Fibroblast of skin of right biceps (primary cell): ENCODE results near the gene KCNQ5.
"Not testable (repeated sequence)": the region's sequence is repeated elsewhere in the genome, so short reads cannot be mapped to it uniquely, and the experiment has no call there.

ENCODE experiments used
- DNase-seq: peaks from one replicate; pipeline ENCODE4 v3.0.0-alpha.2; 2013

The KCNQ5 gene

DNA sequence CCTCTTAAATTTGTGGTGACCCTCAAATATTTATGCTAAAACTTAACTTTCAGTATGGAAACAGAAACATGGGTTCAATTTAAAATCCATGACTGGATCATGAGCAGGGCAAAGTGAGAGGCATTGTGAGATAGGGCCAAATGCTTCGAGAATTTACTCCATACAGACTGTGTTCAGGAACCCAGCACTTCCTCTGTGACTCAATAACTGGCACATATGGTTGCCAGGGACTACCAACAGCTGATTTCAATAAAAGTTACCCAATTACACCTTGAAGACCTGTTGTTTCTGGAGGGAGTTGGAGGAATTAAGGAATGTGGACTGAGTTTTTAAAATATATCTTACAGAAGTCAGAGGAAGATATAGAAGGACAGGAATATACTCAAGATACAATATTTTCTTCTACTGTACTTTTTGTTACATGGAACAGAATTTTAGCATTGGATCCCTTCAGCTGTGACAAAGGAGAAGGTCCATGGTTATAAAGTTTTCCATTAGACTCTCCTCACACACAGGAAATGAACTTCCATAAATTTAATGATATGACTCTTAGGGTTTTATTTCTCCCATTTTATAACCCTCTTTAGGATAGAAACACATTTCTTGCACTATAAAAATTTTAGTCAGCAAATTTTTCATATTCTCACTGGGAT is 344.9 kb downstream of the KCNQ5 start:
- peak; percentile 60 for DNase-seq

DNA sequence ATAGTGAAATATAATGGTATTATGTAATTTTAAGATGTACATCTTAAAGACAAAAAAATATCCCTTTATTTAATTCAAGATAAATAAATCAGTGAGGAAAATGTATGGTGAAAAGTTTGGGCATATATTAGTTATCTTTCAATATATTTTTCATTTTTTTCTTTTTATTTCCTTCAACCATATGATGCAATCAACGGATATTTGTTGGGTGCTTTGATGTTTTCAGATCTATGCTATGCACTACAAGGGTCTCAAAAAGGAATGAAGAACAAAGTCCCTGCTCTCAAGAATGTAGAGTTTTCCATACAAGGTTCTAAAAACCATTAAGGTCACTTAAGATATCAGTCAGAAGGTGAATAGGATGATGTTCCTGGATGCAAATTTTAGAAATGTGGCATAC is 345.5 kb downstream of the KCNQ5 start:
- DNase-seq, result no peak

DNA sequence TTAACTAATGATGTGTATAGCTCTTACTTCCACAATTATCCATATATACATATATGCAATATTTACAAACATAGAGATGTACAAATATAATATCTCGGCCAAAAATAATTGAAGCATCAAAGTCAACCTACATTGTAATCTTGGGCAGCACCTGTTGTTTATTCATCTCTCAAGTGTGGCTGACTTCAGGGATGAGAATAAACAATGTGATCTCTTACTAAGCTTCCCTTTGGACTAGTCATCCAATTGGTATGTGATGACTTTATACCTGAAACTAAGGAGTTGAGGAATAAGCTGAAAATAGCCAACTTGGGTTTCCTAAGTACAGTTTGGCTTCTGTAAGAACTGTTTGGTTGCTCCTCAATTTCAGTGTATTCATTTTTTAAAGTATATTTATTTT is 346.8 kb downstream of the KCNQ5 start:
- DNase-seq, result peak; percentile 40

DNA sequence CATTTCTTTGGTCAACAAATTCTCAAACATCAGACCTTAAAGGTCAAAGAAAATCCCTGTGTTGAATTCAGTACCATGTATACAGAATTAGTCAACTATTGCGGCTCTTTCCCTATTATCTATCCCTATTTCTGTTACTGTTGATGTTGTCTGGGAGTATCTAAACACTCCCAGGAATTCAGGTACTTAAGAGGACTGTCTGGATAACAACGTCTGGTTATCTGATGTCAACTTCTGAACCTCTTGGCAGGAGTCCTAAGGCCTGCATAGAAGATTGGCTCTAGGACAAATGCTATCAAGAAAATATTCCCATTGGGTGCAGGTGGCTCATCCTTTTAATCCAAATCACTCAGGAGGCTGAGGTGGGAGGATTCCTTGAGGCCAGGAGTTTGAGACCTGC is 347.8 kb downstream of the KCNQ5 start:
- no peak for DNase-seq

DNA sequence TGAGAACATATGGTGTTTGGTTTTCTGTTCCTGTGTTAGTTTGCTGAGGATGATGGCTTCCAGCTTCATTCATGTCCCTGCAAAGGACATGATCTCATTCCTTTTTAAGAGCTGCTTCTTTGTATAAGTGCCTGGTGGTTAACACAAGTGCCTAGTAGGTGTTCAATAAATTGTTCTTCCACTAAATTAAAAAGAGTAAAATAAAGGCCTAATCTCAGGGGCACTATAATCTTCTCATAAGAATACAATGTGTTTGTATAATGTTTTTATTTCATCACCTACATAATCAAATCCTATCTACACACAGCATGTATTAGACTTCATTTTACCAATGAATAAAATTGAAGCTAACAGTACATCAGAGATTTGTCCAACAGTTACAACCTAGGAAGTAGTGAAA is 350.7 kb downstream of the KCNQ5 start:
- no peak for DNase-seq

DNA sequence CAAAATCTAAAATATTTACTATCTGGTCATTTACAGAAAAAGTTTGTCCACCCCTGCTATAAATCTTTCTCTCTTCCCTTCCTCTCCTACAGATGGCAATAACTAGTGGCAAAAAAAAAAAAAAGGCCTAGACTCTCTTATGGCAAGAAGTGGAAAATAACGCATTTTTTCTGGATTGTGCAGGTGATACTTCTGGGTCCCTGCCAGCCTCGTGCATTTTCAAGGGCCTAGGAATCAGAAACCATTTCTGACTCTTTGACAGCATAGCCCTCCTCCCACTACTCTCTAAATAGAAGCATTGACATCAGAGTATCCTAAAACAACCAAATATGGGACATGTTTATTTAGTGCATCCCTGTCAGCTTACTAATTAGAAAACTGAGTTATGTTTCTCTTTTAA is 352.4 kb downstream of the KCNQ5 start:
- no peak for DNase-seq

DNA sequence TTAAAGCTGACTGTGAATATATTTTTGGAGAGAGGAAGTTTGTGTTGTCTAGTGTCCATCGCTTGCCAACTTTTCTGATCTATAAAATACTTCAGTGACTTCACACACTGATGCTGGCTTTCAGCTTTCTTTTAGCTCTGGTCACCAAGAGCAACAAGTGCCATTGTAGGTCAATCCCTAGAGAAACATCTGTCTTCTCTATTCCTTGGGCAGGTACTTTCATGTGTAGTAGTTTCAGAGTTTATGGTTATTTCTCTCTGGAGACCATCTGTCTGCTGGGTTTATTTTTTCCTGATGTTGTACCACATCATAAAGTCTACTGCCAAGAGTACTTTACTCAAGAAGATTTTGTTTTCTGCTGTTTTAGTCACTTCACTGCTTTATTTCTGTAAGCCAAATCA is 353.5 kb downstream of the KCNQ5 start:
- no peak for DNase-seq

DNA sequence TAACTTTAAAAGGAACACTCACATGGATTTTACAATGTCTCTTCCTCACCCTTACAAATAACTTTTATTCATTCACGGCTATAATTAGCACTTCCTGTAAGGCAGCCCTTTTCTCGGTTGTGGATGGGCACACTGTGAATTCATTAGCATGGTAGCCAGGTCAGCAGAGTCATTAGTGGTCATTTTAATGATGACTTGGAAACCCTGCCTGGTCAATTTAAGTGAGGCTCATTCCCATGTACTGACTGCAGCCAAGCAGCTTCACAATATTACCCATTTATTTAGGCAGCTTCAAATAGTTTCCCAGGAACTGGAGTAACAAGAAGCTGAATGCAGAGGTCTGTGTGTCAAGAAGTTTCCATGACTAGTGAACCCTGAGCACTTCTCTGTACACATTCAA is 354.6 kb downstream of the KCNQ5 start:
- no peak for DNase-seq

DNA sequence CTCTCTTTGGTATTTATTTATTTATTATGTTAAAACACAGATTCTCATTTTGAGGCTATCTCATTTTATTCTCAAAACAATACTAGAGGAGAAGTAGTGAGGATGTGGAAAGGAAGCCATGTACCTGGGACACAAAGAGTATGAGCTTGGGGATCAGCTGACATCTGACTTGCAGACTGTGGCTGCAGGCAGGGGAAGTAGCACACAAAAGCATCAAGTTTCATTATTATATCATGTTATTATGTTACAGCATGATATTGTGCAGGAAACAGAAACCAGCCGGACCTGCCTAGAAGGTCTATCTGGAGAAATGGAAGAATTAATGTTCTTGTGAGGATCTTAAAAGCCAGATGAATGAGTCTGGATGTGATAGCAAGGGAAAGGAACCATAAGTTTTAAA is 355.2 kb downstream of the KCNQ5 start:
- DNase-seq, result no peak

DNA sequence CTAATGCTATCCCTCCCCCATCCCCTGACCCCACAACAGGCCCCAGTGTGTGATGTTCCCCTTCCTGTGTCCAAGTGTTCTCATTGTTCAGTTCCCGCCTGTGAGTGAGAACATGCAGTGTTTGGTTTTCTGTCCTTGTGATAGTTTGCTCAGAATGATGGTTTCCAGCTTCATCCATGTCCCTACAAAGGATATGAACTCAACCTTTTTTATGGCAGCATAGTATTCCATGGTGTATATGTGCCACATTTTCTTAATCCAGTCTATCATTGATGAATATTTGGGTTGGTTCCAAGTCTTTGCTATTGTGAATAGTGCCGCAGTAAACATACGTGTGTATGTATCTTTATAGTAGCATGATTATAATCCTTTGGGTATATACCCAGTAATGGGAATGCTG is 356.9 kb downstream of the KCNQ5 start:
- DNase-seq, result not testable (repeated sequence)

DNA sequence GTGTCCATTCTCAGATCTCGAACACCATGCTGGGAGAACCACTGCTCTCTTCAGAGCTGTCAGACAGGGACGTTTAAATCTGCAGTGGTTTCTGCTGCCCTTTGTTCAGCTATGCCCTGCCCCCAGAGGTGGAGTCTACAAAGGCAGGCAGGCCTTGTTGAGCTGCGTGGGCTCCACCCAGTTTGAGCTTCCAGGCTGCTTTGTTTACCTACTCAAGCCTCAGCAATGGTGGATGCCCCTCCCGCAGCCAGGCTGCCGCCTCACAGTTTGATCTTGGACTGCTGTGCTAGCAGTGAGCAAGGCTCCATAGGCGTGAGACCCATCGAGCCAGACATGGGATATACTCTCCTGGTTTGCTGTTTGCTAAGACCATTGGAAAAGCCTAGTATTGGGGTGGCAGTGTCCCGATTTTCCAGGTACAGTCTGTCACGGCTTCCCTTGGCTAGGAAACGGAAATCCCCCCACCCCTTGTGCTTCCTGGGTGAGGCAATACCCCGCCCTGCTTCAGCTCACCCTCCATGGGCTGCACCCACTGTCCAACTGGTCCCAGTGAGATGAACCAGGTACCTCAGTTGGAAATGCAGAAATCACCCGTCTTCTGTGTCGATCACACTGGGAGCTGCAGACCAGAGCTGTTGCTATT is 362.4 kb downstream of the KCNQ5 start:
- not testable (repeated sequence) for DNase-seq

DNA sequence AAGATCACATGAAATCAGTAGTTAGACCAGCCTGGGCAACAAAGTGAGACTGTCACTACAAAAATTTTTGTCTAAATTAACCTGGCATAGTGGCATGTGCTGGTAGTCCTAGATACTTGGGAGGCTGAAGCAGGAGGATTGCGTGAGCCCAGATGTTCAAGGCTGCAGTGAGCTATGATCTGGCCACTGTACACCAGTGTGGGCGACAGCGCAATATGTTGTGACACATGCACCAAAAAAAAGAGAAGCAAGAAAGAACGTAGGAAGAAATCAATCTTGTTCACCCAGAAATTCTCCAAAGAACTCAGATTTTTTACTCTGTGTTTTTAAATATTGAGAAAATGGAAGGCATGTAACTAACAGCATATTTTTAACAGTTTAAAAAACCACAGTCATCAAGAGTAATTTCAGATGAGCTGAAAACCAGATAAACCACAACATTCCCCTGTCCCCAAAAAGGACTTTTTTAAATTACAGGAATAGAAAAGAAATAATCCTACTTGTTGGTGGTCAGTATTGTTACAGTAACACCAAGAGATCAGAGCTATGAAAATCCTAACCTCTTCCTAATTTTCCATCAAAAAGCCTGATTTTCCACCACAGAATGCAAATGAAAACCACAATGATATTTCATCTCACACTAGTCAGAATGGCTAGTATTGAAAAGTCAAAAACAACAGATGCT is 363.3 kb downstream of the KCNQ5 start:
- peak; percentile 81 for DNase-seq

DNA sequence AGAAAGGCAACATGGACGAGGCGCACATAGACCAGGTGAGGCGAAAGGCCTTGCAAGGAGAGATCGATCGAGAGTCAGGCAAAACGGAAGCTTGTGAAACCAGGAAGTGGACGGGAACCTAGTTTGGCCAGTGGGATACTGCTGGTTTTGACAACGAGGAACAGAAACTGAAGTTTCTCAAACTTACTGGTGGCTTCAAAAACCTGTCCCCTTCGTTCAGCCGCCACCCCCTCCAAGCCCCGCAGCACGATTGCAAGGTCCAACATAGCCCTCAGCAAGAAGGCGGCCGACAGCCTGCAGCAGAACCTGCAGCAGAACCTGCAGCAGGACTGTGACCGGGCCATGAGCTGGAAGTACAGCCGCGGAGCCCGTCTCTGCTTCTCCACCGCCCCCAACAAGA is 365.4 kb downstream of the KCNQ5 start:
- no peak for DNase-seq

DNA sequence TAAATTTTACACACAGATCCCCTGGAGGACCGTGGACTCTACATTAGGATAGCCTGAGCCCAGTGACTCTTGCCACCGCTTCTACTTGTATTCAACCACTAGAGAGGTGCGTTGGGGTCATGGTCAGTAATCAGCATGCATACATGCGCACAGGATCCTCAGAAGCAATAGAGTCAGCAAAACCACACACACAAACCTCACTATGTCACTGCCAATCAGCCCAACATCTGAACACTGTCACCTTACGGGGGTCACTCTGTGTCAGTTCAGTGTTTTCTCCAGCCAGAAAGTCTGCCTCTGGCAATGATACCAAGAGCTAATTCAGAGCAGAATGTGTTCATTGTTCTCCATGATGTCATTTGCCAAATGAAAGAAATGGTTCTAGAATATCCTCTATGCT is 378.1 kb downstream of the KCNQ5 start:
- no peak for DNase-seq

DNA sequence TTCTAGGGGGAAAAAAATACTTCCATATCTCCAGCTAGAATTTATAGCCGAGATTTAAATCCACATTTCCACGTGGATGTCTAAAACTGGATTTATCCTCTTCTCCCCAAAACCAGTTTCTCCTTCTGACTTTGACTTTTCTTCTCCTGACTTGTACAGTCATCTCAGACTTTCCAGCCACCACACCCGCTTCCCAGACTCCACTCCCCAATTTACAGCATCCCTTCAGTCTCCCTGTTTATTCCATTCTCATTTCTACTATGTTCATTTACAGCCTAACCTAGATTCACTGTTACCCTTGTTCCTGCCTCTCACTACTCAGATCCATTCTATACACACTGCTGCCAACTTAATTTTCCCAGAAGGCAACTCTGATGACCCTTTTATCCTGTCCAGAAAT is 378.6 kb downstream of the KCNQ5 start:
- no peak for DNase-seq

DNA sequence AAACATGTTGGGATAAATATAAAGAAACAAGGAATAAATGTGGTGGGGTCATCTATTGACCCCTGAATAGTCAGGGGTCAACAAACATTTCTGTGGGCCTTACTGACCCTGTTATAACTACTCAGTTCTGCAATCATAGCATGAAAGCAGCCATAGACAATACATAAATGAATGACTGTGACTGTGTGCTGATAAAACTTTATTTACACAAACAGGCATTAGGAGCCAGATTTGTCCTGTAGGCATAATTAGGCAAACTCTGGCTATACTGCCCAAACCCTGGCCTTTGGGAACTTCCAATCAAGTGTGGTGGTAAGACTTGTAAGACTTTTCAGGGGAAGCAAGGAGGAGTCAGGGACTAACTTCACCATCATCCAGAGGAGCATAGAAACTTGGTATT is 380.7 kb downstream of the KCNQ5 start:
- no peak for DNase-seq

DNA sequence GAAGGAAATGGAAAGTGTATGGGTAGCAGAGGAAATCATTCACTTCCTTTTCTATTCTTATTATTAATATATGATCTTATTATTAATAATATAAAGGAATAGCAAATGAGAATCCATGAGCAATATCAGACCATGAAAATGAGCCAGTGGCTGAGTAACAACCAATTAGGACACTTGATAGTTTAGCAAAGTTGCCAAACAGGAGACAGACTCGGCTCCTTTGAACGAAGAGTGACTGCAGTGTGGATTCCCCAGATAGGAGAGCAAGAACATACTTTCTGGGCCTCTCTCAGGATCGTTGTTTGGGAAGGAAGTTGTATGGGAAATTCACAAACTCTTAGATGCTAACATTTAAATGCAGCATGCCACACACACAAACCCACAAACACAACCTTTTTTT is 381.4 kb downstream of the KCNQ5 start:
- no peak for DNase-seq

DNA sequence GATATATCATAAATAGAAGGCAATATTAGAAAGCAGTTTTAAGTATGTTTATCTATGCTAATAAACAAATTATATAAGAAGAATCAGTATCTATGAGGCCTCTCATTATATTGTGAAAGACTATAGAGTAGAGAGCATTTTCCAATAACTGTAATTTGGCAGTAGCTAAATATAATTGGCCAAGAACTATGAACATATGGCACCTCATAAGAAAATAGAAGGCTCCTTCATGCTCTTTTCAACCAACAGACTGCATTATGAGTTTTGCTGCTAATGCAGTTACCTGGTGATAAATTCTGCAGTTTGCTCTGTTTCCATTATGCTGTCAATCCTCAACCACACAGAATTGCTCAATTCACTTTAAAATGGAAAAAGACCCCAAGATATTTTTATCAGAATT is 382.4 kb downstream of the KCNQ5 start:
- no peak for DNase-seq

DNA sequence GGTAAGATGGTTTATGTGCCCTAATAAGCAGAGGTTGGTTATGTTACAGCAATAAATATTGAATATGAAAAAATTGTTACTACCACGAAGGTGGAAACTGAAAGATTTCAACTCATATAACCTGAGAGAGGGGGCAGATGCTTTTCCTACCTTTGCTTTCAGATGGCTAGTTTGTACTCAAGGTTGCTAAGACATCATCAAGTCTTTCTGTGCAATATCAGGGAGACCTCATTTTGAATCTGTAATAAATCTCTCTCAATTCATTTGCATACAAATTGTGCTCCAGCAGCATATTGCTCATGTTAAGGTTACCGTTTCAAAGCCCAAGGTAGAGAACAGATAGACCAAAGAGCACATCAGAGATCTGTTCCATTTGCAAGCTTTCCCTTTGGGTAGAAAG is 383.0 kb downstream of the KCNQ5 start:
- DNase-seq, result no peak

DNA sequence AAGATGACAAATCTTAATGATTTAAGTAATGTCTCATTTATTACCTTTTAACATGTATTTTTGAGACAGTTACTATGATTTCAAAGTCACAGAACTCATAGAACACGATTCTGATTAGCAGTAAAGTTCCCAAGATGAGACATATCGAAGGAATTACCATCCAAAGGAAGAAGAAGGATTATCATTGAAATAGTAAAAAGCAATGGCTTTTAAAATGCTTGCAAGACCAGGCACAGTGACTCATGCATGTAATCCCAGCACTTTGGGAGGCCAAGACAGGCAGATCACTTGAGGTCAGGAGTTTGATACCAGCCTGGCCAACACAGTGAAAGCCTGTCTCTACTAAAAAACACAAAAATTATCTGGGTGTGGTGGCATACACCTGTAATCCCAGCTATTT is 384.3 kb downstream of the KCNQ5 start:
- DNase-seq, result peak; percentile 11

DNA sequence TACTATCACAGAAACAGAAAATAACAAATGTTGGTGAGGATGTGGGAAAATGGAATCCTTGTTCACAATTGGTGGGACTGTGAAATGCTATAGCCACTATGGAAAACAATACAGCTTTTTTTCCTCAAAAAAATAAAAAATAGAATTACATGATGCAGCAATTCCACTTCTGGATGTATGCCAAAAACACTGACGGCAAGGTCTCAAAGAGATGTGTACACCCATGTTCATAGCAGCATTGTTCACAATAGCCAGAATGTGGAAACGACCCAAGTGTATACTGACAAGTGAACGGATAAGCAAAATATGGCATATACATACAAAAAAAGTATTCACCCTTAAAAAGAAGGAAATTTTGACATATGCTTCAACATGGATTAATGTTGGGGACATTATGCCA is 390.1 kb downstream of the KCNQ5 start:
- DNase-seq, result no peak

DNA sequence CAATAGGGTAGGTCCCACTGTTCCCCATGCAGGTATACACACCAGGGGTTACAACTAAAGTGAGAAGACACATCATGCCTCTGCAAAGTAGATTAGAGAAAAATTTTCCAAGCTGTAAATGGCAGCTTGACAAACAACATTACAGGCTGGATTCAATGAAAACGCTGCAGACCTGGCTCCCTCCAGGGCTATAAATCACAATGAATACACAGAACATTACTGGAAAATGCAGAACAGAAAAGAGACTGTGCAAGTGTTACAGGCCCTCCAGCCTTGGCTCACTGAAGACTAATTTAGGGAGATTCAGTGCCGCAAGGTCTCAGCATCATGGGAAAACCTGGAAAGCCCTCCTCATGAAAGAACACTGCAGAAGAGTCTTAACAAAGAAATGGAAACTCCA is 395.6 kb downstream of the KCNQ5 start:
- DNase-seq, result no peak

DNA sequence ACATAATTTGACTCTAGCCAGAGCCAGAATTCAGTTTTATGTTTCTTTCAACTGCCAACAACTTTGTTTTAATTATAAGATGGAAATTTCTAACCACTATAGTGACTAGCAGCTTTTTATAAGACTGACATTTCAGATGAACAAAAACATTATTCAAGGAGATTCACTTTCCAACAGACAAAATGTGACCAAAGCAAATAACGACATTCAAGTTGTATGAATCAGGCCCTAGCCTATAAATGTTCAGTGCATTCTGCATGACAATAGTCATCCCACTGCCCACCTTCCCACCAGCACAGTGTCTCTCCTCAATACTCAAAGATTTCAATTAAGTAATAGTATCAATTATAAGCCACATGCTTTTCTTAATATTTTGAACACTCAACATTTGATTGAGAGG is 402.7 kb downstream of the KCNQ5 start:
- DNase-seq, result peak; percentile 36

DNA sequence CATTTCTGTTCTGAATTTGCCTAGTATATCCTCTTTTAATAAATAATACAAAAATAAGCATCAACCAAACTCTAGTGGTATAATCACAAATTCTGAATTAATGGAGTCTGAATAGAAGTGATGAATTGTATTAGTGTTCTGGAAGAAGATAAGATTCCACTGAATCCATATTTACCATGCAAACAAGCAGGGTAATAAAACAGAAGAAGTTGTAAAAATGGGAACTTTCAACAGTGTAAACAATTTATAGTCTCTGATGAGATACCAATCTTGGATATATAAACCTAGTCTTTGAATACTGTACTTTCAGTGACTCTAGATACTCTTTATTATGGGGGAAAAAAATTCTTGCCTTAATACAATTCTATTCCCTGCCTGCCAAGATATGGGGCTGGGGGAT is 405.8 kb downstream of the KCNQ5 start:
- DNase-seq, result no peak
